Right lobe of liver (tissue), 4 donors: ENCODE measurements around the gene TMEM202.

Source experiments
- POLR2A ChIP-seq: fragments of 450-650 bp; IDR thresholded peaks from one replicate; pipeline ENCODE4 v1.6.1; 2017; ENCODE audit warnings: antibody characterized with exemption, mild to moderate bottlenecking
- TF ChIP-seq, protein P1 (sequence below), 4 donors: fragments of 200-600 bp in 3 of 4; fragments of 450-650 bp in 1 of 4; IDR thresholded peaks; one replicate each; pipeline versions ENCODE4 v1.5.1 to v1.8.0; 2016 to 2022; ENCODE audit warnings: antibody characterized with exemption in 4 of 4, mild to moderate bottlenecking in 2 of 4
- donor health status: DM: no; HTN: no; CAD: no.
- donor health status: DM: no; HTN: no; CAD: no.
- donor health status: DM: no; HTN: yes; CAD: no.

DNA sequence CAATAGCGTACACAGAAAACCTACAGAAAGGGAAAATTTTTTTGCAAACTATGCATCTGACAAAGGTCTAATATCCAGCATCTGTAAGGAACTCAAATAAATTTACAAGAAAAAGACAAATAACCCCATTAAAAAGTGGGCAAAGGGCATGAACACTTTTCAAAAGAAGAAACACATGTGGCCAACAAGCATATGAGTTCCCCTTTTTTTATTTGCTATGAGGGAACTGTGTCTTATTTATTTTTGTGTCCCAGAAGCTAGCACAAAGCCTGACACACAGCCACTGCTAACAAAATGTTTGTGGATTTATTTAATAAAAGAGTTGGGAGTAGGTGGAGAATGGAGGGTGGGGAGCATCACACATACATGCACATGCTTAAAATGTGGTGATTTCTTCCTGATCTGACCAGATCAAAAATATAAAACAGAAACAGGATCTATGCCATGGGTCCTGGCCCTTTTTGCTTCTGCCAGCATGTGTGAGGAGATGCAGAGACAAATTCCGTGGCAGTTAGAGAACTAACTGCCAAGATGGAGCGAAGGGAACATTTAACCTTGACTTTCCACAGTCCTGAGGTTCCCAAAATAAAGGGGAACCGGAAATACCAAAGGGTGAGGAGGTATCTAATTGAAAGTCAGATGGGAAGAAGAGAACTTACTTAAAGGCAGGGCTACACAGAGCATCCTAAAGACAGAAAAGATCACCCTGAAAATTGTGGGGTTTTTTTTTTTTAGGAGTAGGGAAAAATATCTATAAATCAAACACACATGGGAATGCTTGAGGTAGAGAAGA is at the start of gene TMEM202:
- TF ChIP-seq, protein P1, sequence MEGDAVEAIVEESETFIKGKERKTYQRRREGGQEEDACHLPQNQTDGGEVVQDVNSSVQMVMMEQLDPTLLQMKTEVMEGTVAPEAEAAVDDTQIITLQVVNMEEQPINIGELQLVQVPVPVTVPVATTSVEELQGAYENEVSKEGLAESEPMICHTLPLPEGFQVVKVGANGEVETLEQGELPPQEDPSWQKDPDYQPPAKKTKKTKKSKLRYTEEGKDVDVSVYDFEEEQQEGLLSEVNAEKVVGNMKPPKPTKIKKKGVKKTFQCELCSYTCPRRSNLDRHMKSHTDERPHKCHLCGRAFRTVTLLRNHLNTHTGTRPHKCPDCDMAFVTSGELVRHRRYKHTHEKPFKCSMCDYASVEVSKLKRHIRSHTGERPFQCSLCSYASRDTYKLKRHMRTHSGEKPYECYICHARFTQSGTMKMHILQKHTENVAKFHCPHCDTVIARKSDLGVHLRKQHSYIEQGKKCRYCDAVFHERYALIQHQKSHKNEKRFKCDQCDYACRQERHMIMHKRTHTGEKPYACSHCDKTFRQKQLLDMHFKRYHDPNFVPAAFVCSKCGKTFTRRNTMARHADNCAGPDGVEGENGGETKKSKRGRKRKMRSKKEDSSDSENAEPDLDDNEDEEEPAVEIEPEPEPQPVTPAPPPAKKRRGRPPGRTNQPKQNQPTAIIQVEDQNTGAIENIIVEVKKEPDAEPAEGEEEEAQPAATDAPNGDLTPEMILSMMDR (IDR thresholded peaks at IDR 0.05): no peak
- TF ChIP-seq POLR2A: no peak
